LNCAP (cell line): ENCODE measurements around the gene DMXL1.

ENCODE experiments used
- TF ChIP-seq, protein P1 (sequence below): fragments of 450-650 bp; IDR thresholded peaks from 2 replicates; pipeline ENCODE4 v1.5.1; 2017; ENCODE audit warnings: mild to moderate bottlenecking

The DMXL1 gene

GRCh38 chr5:119032656-119033055 lies 38.2 kb upstream of the DMXL1 start:
- TF ChIP-seq, protein P1, sequence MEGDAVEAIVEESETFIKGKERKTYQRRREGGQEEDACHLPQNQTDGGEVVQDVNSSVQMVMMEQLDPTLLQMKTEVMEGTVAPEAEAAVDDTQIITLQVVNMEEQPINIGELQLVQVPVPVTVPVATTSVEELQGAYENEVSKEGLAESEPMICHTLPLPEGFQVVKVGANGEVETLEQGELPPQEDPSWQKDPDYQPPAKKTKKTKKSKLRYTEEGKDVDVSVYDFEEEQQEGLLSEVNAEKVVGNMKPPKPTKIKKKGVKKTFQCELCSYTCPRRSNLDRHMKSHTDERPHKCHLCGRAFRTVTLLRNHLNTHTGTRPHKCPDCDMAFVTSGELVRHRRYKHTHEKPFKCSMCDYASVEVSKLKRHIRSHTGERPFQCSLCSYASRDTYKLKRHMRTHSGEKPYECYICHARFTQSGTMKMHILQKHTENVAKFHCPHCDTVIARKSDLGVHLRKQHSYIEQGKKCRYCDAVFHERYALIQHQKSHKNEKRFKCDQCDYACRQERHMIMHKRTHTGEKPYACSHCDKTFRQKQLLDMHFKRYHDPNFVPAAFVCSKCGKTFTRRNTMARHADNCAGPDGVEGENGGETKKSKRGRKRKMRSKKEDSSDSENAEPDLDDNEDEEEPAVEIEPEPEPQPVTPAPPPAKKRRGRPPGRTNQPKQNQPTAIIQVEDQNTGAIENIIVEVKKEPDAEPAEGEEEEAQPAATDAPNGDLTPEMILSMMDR, result no peak

DNA sequence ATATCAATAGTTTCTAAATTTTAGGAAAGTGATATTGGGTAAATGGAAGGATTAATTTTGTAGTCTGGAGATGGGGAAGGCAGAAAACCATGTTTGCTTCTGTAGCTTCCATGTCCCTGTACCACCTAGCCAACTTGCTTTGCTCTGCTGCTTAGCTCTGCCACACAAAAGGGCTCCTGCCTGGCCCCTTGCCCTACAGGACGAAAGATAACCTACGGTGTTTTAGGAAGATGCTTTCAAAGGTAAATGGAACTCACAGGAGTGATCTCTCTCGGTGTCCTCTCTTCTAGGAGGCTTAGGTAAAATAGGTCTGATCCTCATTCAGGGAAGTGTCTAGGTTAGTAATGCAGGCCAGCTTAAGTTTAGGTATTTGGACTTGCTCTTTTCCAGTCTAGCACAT lies 37.8 kb upstream of the DMXL1 start:
- TF ChIP-seq, protein P1, result no peak

DNA sequence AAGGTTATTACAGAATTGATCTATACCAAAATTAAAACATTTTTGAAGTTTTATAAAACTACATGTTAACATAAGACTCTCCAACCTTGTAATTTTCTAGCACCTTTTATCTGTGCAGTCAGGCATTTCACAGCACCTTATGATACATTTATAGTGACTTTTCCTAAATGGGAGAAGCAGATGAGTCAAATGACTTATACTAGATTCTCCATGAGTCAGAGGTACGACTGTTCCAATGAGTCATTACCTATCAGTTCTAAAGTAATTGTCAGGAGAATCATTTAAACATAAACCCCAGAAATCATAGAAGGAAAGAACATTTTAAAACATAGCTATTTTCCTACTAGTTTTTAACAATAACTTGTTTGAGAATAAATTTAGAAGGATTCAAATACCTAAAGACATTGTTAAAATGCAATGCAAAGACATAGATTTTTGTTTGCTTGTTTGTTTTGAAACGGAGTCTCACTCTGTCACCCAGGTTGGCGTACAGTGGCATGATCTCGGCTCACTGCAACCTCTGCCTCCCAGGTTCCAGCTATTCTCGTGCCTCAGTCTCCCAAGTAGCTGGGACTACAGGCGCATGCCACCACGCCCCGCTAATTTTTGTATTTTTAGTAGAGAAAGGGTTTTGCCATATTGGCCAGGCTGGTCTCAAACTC lies 34.7 kb upstream of the DMXL1 start:
- TF ChIP-seq, protein P1, result no peak

DNA sequence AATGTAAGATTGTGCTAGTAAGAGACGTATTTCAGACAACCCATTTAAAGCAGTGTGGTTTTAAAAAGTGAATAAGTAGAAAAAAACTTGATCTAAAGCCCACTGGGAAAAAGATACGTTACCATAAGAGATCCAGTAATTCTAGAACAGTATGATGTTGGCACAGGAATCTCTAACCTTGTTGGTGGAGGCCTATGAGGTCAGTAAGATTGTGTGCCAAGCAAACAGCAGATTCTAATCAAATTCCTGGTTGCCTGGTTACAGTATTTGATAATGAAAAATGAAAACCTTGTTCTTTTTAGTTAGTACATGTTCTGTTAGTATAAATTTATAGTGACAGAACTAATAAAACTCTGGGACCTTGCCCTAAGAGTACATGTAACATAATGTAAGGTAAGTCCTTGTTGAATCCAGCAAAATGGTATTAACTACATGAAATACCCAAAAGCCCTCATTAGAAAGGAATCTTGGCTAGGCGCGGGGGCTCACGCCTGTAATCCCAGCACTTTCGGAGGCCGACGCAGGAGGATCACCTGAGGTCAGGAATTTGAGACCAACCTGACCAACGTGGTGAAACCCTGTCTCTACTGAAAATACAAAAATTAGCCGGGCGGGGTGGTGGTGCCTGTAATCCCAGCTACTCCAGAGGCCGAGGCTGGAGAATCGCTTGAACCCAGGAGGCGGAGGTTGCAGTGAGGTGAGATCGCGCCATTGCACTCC lies 33.2 kb upstream of the DMXL1 start:
- TF ChIP-seq, protein P1, result no peak

DNA sequence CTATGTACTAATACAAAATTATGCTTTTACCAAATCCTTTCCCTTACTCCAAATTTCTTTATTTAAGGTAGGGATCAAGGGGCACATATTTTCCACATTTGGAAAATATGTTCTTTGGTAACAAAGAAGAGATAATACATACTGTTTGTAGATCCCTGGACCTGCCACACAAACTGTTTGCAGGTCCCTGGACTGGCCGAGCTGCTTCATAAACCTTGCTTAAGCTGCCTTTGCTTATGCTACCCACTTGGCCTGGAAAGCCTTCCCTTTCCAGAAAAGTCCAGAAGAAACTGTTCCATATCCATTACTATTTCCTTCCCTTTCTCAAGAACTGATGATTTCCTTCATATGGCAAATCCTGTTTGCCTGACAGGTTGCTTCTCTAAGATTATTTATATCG lies 22.6 kb upstream of the DMXL1 start:
- TF ChIP-seq, protein P1, result no peak

- TF ChIP-seq, protein P1, result no peak
Measured at GRCh38 chr5:119049824-119050449, 20.9 kb upstream of the DMXL1 start.

DNA sequence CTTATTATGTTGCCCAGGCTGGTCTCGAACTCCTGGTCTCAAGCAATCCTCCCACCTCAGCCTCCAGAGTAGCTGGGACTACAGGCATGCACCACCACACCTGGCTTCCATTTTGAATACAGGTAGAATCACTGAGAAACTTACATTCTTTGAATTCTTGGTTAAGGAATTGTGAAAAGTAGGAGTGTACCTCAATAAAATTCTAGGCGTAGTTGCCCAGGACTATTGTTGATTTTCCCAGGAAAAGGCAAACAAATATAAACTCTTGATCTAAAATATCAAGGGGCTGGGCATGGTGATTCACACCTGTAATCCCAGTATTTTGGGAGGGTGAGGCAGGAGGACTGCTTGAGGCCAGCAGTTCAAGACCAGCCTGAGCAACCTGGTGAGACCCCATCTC lies 16.8 kb upstream of the DMXL1 start:
- TF ChIP-seq, protein P1, result no peak
